Ramos (cell line): ENCODE data around the gene NR2C1.

Source experiments
- in situ Hi-C: fragments of 300-500 bp; cut with MboI; formaldehyde crosslinking; loops from one replicate; pipeline ENCODE4 v1.14.3; 2022; ENCODE audit warnings: low sequenced_read_pairs; ENCODE audit not compliant: unreplicated experiment

The NR2C1 gene

GRCh38 chr12:94971923-94972322, 101.5 kb downstream of the NR2C1 start:
- in situ Hi-C loops = no loop called here

- in situ Hi-C loops = no loop called here
These were observed 102.9 kb downstream of the NR2C1 start for GRCh38 chr12:94970560-94970959.
